Astrocyte (in vitro differentiated cells and primary cell): ENCODE measurements around the gene TMCC1. TPM values are rescaled to one million over a fixed set of nuclear protein-coding genes. Genes with fewer than 3 reads are reported as not detected.
A peak's percentile ranks its signal among the peaks of the same experiment; 100 is the strongest.

ENCODE experiments used
- DNase-seq: peaks from one replicate; pipeline ENCODE4 v3.0.0-alpha.2; 2010; ENCODE audit warnings: low read depth
- FAIRE-seq: peaks from 2 replicates; lab custom pipeline; 2011; peaks lifted over from hg19 to GRCh38; lab: Jason Lieb, UNC
- H2AFZ ChIP-seq: 2 replicates; pipeline ENCODE4 v1.6.0; 2012; ENCODE audit warnings: low read depth, low read length, inconsistent platforms
- H3K27ac ChIP-seq: 2 replicates; pipeline ENCODE4 v1.5.1; 2011; ENCODE audit warnings: low read depth, low read length, inconsistent platforms
- H3K27me3 ChIP-seq: 2 replicates; pipeline ENCODE4 v1.6.0; 2011; ENCODE audit warnings: low read length, inconsistent platforms; ENCODE audit not compliant: insufficient read depth
- H3K36me3 ChIP-seq: 2 replicates; pipeline ENCODE4 v1.5.1; 2011; ENCODE audit warnings: low read length, inconsistent platforms; ENCODE audit not compliant: insufficient read depth
- H3K4me1 ChIP-seq: 2 replicates; pipeline ENCODE4 v1.5.1; 2011; ENCODE audit warnings: low read length, inconsistent platforms; ENCODE audit not compliant: insufficient read depth
- H3K4me2 ChIP-seq: 2 replicates; pipeline ENCODE4 v1.6.0; 2012; ENCODE audit warnings: low read length, inconsistent platforms
- H3K4me3 ChIP-seq: 2 replicates; pipeline ENCODE4 v1.5.1; 2011; ENCODE audit warnings: low read depth, mild to moderate bottlenecking, low read length, inconsistent platforms; ENCODE audit not compliant: insufficient read depth
- H3K79me2 ChIP-seq: 2 replicates; pipeline ENCODE4 v1.6.0; 2012; ENCODE audit warnings: mild to moderate bottlenecking, low read length, inconsistent platforms; ENCODE audit not compliant: insufficient read depth
- H3K9ac ChIP-seq: 2 replicates; pipeline ENCODE4 v1.6.0; 2012; ENCODE audit warnings: mild to moderate bottlenecking, low read length, inconsistent platforms
- H3K9me3 ChIP-seq: 2 replicates; pipeline ENCODE4 v1.5.1; 2012; ENCODE audit warnings: low read depth, mild to moderate bottlenecking, low read length, inconsistent platforms; ENCODE audit not compliant: insufficient read depth
- H4K20me1 ChIP-seq: 2 replicates; pipeline ENCODE4 v1.6.0; 2012; ENCODE audit warnings: low read length, inconsistent platforms; ENCODE audit not compliant: insufficient read depth
- H3K27ac Mint-ChIP-seq: one replicate; pipeline ENCODE4 v1.8.0; 2021; ENCODE audit warnings: mild to moderate bottlenecking, mixed read lengths; ENCODE audit not compliant: unreplicated experiment
- H3K27me3 Mint-ChIP-seq: one replicate; pipeline ENCODE4 v1.8.0; 2021; ENCODE audit warnings: low read depth, mixed read lengths; ENCODE audit not compliant: unreplicated experiment
- H3K36me3 Mint-ChIP-seq: one replicate; pipeline ENCODE4 v1.8.0; 2021; ENCODE audit warnings: low read depth, mixed read lengths; ENCODE audit not compliant: unreplicated experiment
- H3K4me1 Mint-ChIP-seq: one replicate; pipeline ENCODE4 v1.8.0; 2021; ENCODE audit warnings: low read depth, mixed read lengths; ENCODE audit not compliant: unreplicated experiment
- H3K4me3 Mint-ChIP-seq: one replicate; pipeline ENCODE4 v1.8.0; 2021; ENCODE audit warnings: mild to moderate bottlenecking, moderate library complexity, mixed read lengths; ENCODE audit not compliant: unreplicated experiment
- H3K9me3 Mint-ChIP-seq: one replicate; pipeline ENCODE4 v1.8.0; 2021; ENCODE audit warnings: mild to moderate bottlenecking, mixed read lengths; ENCODE audit not compliant: unreplicated experiment
- CTCF ChIP-seq: IDR thresholded peaks from 2 replicates; pipeline ENCODE4 v1.5.1; 2011; ENCODE audit warnings: low read depth, mild to moderate bottlenecking, inconsistent platforms, low read length, moderate library complexity; ENCODE audit not compliant: insufficient read depth
- EZH2 ChIP-seq: IDR thresholded peaks from 2 replicates; pipeline ENCODE4 v1.6.1; 2012; ENCODE audit warnings: mild to moderate bottlenecking, low read length, inconsistent platforms; ENCODE audit not compliant: insufficient read depth
- total RNA-seq: library from RNA; stranded (reverse); gene quantifications from 2 replicates; pipeline ENCODE4 v1.2.1, GENCODE V29; 2021

The TMCC1 gene
- total RNA-seq, 1 donor from 2014 or later = 37.9 TPM

- no peak overlapping the region for H3K27ac ChIP-seq
- no peaks in the 10 kb centered on the region for H3K36me3 ChIP-seq
- TF ChIP-seq CTCF = no peak
- TF ChIP-seq EZH2 = no peak
- Mint-ChIP-seq H3K9me3 (no peaks in the 10 kb centered on the region), H3K27ac (no peak overlapping the region), H3K36me3 (no peaks in the 10 kb centered on the region), H3K4me3 (no peak overlapping the region), H3K27me3 (no peaks in the 10 kb centered on the region), H3K4me1 (peaks cover 26% of the 10 kb centered on the region)
- no peak overlapping the region for H3K4me2 ChIP-seq
- no peak overlapping the region for H3K4me3 ChIP-seq
- H3K79me2 ChIP-seq = no peaks in the 10 kb centered on the region
- H3K9ac ChIP-seq = no peak overlapping the region
- DNase-seq = no peak
- H3K4me1 ChIP-seq = peaks cover 40% of the 10 kb centered on the region
- no peaks in the 10 kb centered on the region for H3K9me3 ChIP-seq
- no peaks in the 10 kb centered on the region for H3K27me3 ChIP-seq
- H2AFZ ChIP-seq = no peak overlapping the region
- no peak for FAIRE-seq
- no peaks in the 10 kb centered on the region for H4K20me1 ChIP-seq
Observed at GRCh38 chr3:129621626-129622225, 271.8 kb downstream of the TMCC1 start.

GRCh38 chr3:129620828-129621559, 272.5 kb downstream of the TMCC1 start:
- Histone ChIP-seq H3K27ac (no peak overlapping the region), H3K9me3 (no peaks in the 10 kb centered on the region), H2AFZ (no peak overlapping the region), H3K79me2 (no peaks in the 10 kb centered on the region), H3K4me2 (no peak overlapping the region), H3K4me1 (peaks cover 34% of the 10 kb centered on the region), H3K27me3 (no peaks in the 10 kb centered on the region), H3K9ac (no peak overlapping the region), H4K20me1 (no peaks in the 10 kb centered on the region), H3K36me3 (no peaks in the 10 kb centered on the region), H3K4me3 (no peak overlapping the region)
- Mint-ChIP-seq H3K36me3 (no peaks in the 10 kb centered on the region), H3K27me3 (no peaks in the 10 kb centered on the region), H3K4me1 (peaks cover 27% of the 10 kb centered on the region), H3K27ac (no peak overlapping the region), H3K4me3 (no peak overlapping the region), H3K9me3 (no peaks in the 10 kb centered on the region)
- TF ChIP-seq EZH2 = no peak
- no peak for FAIRE-seq
- no peak for DNase-seq

GRCh38 chr3:129619726-129620162, 273.8 kb downstream of the TMCC1 start:
- Histone ChIP-seq H3K36me3 (no peaks in the 10 kb centered on the region), H3K27ac (no peak overlapping the region), H3K4me2 (peak overlapping the region; percentile 21), H3K27me3 (no peaks in the 10 kb centered on the region), H4K20me1 (no peaks in the 10 kb centered on the region), H3K4me1 (peaks cover 27% of the 10 kb centered on the region), H3K9me3 (no peaks in the 10 kb centered on the region), H2AFZ (no peak overlapping the region), H3K4me3 (no peak overlapping the region), H3K9ac (no peak overlapping the region), H3K79me2 (no peaks in the 10 kb centered on the region)
- Mint-ChIP-seq H3K4me1 (peaks cover 24% of the 10 kb centered on the region), H3K27me3 (no peaks in the 10 kb centered on the region), H3K36me3 (no peaks in the 10 kb centered on the region), H3K4me3 (no peak overlapping the region), H3K9me3 (no peaks in the 10 kb centered on the region), H3K27ac (no peak overlapping the region)
- DNase-seq (no peak), FAIRE-seq (no peak)
- TF ChIP-seq EZH2 (no peak), CTCF (no peak)
